LNCAP (cell line): ENCODE data around the gene FZR1.

Source experiments
- TF ChIP-seq, protein P1 (sequence below): fragments of 450-650 bp; IDR thresholded peaks from 2 replicates; pipeline ENCODE4 v1.5.1; 2017; ENCODE audit warnings: mild to moderate bottlenecking

Gene FZR1

GRCh38 chr19:3578390-3578789 is 72.3 kb downstream of the FZR1 start:
- TF ChIP-seq, protein P1, sequence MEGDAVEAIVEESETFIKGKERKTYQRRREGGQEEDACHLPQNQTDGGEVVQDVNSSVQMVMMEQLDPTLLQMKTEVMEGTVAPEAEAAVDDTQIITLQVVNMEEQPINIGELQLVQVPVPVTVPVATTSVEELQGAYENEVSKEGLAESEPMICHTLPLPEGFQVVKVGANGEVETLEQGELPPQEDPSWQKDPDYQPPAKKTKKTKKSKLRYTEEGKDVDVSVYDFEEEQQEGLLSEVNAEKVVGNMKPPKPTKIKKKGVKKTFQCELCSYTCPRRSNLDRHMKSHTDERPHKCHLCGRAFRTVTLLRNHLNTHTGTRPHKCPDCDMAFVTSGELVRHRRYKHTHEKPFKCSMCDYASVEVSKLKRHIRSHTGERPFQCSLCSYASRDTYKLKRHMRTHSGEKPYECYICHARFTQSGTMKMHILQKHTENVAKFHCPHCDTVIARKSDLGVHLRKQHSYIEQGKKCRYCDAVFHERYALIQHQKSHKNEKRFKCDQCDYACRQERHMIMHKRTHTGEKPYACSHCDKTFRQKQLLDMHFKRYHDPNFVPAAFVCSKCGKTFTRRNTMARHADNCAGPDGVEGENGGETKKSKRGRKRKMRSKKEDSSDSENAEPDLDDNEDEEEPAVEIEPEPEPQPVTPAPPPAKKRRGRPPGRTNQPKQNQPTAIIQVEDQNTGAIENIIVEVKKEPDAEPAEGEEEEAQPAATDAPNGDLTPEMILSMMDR = no peak

DNA sequence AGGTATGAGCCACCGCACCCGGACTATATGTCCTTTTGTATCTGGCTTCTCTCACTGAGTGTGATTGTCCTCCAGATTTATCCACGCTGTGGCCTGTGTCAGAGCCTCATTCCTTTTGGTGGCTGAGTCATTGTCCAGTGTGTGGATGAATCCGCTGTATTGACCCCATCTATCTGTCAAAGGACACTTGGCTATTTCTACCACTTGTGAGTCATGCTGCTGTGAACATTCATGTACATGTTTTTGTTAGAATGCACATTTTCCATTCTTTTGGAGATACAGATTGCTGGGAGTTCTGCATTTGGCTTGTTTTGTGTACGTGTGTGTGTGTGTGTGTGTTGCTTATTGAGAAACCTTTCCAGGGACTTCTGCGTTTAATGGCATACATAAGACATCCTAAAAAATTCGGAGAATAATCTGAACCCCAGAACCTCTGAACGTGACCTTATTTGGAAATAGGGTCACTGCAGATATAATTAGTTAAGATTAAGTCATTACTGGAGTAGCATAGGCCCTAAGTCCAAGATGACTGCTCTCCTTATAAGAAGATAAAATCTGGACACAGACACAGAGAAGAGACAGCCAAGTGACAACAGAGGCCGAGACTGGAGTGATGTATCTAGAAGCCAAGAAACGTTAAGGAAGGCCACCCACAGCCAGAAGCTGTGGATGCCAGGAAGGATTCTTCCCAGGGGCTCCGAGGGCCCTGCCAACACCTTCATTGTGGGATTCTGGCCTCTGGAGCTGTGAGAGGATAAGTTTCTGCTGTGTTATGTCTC is 74.2 kb downstream of the FZR1 start:
- TF ChIP-seq, protein P1 = no peak

DNA sequence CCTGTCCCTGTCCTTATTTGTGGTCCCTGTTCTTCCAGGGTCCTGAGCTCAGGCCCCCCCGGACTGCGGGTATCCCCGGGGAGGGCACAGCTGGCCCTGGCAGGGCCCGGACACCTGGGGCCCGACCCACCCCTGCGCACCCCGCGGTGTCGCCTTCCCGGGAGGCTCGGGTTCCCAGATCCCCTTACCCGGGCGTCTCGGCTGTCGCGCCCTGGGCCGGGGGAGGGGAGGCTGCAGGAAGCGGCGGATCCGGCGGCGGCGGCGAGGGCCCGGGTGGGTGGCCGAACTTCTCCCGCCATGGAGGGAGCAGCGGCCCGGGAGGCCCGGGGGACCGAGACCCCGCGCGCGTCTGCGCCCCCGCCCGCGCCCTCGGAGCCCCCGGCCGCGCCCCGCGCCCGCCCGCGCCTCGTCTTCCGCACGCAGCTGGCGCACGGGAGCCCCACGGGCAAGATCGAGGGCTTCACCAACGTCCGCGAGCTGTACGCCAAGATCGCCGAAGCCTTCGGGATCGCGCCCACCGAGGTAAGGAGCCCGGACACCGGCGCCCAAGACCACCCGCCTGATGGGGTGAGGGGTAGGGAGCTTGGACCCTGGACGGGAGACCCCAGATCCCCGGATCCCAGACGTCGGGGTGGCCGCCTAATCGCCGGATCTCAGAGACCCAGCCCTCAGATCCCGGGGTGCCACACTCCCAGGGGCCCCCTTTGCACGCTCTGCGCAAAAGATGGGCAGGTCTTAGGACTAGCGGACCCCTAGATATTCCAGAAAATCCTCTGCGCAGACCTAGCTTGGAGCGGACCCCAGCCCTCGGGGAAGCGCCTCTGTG is 79.4 kb downstream of the FZR1 start, which contains the start of gene GIPC3:
Gene GIPC3, plus strand, starts transcription at position 178 of the 826 bp plus-strand sequence. Its CDS starts 120 bp downstream, at position 298.
- TF ChIP-seq, protein P1 = no peak

DNA sequence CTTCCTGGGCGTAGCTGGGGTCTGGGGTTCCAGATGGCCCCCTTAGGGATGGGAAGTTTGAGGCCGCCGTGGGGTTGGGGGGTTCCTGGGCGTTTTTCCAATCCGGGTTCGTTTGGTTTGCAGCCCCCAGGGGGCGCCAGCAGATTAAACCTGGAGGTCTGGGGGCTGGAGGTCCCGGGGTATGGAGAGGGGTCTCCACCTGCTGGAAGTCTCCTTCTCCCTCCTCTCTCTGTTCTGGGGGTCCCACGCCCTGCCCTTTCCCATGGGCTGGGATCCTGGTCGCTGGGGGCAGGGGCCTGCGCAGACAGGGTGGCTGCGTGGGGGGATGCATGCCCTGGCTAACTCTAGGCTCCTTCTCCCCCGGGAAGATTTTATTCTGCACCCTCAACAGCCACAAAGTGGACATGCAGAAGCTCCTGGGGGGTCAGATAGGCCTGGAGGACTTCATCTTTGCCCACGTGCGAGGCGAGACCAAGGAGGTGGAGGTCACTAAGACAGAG is 80.1 kb downstream of the FZR1 start:
- TF ChIP-seq, protein P1 = peak; percentile 51; the same call in 1 of the 2 replicates

- TF ChIP-seq, protein P1 = no peak
Measured at GRCh38 chr19:3586707-3587346, 80.7 kb downstream of the FZR1 start.
